HG02588 (cell line): Measurements from ENCODE around the gene TXNRD1.
"Not testable (repeated sequence)": the region's sequence is repeated elsewhere in the genome, so short reads cannot be mapped to it uniquely, and the experiment has no call there.

Source experiments
- ATAC-seq: cut with Tn5 transposase; IDR thresholded peaks from one replicate; pipeline ENCODE4 v1.9.1; 2021; ENCODE audit warnings: mild to moderate bottlenecking, moderate library complexity; ENCODE audit not compliant: unreplicated experiment

TXNRD1 gene

GRCh38 chr12:104234926-104235499 lies 19.4 kb downstream of the TXNRD1 start:
- no peak for ATAC-seq

- ATAC-seq = no peak
Observed at GRCh38 chr12:104237930-104238329, 22.4 kb downstream of the TXNRD1 start.

DNA sequence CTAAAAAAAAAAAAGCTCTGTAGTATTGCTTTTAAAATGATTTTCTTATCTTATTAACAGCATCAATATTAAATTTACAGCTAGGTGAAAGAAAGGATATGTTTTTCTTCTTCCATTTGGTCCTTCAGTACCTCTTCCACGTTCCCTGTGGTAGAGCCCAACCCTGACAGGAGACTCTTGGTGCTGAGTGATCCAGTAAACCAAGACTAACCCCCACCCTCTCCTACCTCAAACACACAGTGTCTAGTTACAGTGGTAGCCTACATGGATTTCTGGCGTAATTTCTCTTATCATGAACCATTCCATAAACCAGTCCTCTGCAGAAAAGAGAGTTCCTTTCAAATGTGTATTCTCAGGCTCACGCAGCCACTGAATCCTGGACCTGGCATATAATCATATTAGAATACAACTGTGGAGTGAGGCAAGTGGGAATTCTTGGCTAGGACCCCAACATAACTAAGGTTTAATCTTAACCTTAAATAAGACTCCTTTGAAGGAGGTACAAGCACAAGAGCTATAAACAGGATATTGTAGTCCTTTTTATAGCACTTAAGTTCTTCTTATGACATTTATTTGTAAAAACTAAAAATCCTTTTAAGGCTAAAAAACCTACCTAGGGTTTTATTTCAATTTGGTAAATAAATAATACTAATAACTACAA lies 27.1 kb downstream of the TXNRD1 start:
- ATAC-seq = no peak

DNA sequence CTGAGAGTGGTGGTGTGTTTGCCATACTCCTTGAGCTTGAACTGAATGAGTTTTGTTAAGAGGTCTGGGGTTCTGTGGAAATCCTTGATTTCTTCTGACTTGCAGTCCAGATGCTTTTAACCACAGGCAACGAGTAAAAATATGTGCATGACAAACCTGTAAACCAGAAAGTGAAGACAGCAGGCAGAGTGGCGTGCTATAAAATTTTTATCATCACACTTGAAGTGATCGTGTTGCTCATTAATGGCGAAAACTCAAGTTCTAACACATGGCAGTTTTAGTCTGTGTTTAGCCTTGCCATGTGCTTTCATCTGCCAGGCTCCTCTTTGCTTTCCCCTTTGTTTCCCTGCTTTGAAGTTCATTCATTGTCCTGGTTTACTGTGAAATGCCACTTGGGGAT lies 28.0 kb downstream of the TXNRD1 start:
- no peak for ATAC-seq

DNA sequence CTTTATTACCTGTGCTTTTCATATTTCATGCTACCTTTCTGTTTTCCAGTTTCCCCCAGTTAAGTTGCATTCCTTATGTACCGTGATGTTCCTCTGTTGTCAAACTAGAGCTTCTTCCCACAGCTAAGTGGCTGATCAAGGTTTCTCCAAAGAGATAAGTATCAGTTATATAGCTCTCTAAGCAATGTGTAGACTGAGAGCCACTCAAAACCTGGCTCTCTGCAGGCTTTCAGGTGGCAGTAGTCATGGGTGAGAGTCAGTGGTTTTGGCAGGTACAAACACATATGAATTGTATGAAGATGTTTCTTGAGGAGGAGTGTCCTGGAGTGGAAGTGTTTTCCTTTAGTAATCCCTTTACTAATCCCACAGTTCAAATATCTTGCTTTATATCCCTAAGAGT lies 28.4 kb downstream of the TXNRD1 start:
- ATAC-seq = no peak

DNA sequence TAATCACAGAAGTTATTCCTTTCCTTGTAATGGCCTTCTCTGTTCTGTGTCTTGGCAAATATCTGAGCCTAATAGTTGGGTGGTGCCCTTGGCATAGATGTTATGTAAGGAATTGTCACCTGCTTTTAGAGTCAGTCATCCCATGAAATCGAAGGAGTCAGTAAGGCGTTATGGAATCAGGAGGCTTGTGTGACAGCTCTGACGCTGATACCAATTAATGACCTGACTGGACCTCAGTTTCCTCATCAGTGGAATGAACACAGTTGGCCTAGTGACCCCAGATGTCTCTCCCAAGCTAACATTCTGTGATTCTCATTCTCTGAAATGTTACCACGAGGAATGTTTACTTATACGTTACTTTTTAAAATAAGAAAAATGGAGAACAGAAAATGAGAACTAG lies 32.1 kb downstream of the TXNRD1 start:
- no peak for ATAC-seq

GRCh38 chr12:104248444-104248843 lies 32.9 kb downstream of the TXNRD1 start:
- ATAC-seq = no peak

DNA sequence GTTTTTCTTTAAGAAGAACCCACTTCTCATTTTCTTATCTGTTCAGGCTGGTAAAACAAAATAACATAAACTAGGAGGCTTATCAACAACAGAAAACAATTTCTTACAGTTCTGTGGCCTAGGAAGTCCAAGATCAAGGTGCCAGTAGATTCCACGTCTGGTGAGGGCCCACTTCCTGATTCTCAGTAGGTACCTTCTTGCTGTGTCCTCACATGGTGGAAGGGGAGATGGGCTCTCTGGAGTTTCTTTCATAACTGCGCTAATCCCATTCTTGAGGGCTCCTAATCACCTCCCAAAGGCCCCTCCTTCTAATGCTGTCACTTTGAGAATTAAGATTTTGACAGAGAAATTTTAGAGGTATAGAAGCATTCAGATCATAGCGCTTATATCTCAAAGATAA lies 33.4 kb downstream of the TXNRD1 start:
- no peak for ATAC-seq

DNA sequence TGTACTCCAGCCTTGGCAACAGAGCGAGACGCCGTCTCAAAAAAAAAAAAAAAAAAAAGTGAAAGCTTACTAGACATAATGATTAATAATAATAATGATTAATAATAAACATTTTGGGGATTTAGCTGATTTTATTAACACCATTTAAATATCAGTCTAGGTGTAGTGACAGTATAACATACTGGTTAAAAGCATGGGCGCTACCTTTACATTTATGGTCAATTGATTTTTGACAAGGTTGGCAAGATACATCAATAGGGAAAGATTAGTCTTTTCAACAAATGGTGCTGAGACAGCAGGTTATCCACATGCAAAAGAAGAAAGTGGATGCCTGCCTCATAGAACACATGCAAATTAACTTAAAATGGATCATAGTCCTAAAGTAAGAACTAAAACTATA lies 34.3 kb downstream of the TXNRD1 start:
- ATAC-seq = no peak

DNA sequence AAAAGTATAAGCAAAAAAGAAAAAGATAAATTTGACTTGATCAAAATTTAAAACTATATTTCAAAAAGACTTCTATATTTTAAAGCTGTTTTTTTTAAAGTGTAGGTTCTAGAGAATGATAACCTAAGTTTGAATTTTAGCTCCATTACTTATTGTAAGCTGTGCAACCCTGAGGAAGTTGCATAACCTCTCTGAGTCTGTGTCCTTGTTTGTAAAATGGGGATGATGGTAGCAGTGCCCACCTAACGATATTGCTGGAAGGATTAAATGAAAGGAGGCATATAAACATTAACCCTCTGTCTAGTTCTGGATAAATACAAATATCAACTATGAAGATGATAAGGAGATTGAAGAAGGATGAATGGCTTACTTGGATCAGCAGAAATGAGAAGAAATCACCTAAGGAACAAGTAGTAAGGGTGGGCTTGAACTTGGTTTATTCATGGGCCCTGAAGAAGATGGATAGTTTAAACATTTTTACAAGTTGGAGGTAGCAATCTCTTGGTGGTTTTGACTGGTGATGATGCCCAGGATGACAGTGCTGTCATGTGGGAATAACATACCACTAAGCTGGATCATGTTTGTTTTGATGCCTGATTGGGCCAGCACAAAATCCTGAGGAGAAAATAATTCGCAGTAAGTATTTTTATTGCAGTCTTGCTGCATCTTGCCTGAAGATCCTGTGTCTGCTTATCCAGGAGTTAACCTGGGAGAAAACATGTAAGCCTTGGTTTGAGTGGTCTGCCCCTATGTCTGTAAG lies 35.0 kb downstream of the TXNRD1 start:
- ATAC-seq = no peak

DNA sequence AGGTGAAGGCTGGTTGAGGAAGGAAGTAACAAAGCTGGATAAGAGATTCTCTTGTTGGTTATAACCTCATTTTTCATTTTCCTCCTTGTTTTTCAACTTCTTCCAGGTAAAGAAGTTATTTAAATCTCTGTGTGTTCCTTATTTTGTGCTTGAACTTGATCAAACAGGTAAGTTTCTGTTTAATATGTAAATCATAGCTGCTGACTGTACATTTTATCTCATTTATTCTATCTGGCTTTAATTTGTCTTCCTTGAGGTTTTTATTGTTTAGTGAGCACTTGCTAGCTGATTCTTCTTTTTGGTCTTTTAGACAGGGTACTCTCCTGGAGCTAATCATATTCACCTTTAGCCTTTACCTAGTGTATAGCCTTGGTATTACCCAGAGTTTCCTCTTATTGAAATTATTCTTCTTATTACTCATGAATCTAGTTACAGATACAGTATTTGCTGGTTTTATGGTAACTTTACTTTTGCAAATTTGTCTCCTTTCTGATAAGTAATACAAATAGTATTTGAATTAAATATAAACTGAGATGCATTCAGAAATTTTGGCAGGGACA lies 42.4 kb downstream of the TXNRD1 start:
- no peak for ATAC-seq

GRCh38 chr12:104258476-104259067 lies 43.0 kb downstream of the TXNRD1 start:
- ATAC-seq = no peak

- ATAC-seq = no peak
Observed at GRCh38 chr12:104263026-104263425, 47.4 kb downstream of the TXNRD1 start.

GRCh38 chr12:104263580-104264358 lies 48.2 kb downstream of the TXNRD1 start:
- ATAC-seq = no peak

DNA sequence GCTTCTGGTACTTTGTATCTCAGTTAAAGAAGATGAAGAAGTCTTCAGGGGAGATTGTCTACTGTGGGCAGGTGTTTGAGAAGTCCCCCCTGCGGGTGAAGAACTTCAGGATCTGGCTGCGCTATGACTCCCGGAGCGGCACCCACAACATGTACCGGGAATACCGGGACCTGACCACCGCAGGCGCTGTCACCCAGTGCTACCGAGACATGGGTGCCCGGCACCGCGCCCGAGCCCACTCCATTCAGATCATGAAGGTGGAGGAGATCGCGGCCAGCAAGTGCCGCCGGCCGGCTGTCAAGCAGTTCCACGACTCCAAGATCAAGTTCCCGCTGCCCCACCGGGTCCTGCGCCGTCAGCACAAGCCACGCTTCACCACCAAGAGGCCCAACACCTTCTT lies 49.9 kb downstream of the TXNRD1 start:
- not testable (repeated sequence) for ATAC-seq

GRCh38 chr12:104272938-104273337 lies 57.4 kb downstream of the TXNRD1 start:
- ATAC-seq = no peak

- no peak for ATAC-seq
Observed at GRCh38 chr12:104273503-104273902, 57.9 kb downstream of the TXNRD1 start.

GRCh38 chr12:104274811-104275210 lies 59.2 kb downstream of the TXNRD1 start:
- no peak for ATAC-seq

- ATAC-seq = no peak
Observed at GRCh38 chr12:104275689-104276088, 60.1 kb downstream of the TXNRD1 start.

DNA sequence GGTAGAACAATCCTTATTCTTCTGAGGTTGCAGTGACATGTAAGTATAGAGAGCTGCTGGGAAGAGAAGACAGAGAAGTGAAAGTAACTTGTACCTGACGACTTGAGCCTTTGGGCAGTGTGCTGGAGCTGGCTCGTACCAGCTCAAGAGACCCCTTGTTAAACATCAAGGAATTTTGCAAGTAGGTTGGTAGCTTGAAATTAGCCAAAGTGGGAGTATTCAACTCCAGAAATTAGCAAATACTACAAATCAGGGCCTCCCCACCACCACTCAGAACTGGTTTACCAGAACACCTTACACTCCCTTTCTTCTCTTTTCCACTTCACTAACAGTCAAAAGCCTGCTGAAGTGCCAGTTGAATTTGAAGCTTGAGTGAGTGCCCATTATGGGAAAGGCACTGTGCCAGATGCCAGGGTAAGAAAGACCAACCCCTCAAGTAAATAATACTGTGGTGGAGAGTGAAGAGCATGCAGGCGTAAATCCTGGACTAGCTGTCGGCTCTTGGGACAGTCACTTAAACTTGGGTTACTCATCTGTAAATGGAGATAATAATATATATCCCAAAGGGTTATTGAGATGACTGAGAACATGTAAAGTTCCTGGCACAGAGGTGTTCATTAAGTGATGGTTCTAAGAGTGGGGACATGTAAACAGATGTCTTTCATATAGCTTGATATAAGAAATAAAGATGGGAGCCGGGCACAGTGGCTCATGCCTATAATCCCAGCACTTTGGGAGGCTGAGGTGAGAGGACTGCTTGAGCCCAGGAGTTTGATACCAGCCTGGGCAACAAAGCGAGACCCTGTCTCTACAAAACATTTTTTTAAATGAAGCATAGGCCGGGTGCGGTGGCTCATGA lies 60.9 kb downstream of the TXNRD1 start:
- peak; percentile 76 for ATAC-seq
